GM11168 (cell line): ENCODE results near the gene REXO5.
"Not testable (repeated sequence)": the region's sequence is repeated elsewhere in the genome, so short reads cannot be mapped to it uniquely, and the experiment has no call there.

Experiments used
- in situ Hi-C: fragments of 300-500 bp; cut with MboI; formaldehyde crosslinking; loops from one replicate; pipeline ENCODE4 v1.12.0; 2022; ENCODE audit warnings: low sequenced_read_pairs; ENCODE audit not compliant: unreplicated experiment

REXO5 gene

DNA sequence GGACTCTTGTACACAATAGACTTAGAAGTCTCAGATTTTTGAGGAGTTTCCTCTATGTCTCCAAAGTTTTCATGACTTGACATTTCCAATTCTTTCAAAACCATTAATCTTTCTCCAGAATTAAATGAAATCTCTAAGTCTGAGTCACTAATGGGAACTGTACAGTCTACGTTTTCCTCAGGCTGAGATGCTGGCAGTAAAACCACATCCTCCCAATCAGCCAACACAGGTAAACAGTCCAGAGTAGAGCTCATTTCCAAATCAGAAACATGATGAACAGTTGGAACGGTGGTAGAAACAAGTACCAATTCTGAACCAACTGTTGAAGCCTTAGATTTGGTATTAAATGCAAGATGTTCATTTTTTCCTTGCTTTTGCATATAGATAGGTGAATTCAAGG is 8.0 kb upstream of the REXO5 start:
- in situ Hi-C loops = no loop called here

GRCh38 chr16:20799599-20799998 is 6.7 kb upstream of the REXO5 start:
- in situ Hi-C loops = no loop called here

GRCh38 chr16:20801278-20801677 is 5.0 kb upstream of the REXO5 start:
- in situ Hi-C loops = no loop called here

GRCh38 chr16:20803192-20803560 is 3.2 kb upstream of the REXO5 start:
- in situ Hi-C loops = no loop called here

DNA sequence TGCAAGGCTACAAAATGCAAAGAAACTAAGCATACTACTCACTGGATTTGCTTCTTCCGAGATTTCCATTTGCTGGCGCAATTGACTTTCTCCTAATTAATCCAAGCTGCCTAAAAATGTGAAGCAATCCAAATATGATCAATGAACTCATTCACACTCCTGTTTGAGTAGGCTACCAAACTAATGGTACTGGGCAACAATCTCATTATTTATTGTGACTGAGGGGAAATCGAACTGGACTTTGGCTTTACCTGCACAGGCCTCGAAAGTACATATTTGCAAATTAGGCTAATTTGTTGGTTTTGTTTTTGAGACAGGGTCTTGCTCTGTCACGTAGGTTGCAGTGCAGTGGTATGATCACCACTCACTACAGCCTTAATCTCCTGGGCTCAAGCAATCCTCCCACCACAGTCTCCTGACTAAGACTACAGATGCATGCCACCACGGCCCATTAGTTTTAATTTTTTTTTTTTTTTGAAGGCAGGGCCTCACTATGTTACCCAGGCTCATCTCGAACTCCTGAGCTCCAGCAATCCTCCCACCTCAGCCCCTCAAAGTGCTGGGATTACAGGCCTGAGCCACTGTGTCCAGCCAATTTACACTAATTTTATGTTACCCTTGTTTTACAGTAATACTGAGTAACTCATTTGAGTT is 2.6 kb upstream of the REXO5 start:
- in situ Hi-C loops = no loop called here

DNA sequence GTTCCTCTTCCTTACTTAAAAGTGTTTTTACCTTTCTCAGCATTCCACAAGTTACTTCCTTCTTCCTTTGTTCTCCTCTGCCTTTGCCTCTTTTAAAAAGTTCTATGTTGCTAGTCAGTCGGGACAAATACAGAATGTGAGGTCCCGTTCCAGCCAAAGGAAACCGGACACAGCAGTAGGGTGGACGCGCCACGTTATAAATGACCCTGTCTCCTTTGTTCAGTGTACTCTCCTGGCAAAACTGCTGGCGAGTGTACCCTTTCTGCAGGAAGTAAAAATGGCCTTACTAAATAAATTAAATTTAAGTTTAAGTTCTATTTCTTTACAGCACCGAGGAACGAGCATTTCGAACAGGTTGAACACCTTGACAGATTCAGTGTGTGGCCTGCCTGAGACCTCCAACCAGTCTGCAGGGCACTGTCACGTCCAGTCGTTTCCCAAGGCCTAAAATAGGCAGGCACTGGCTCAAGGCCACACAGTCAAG is 601 bp upstream of the REXO5 start:
- in situ Hi-C loops = not testable (repeated sequence)

GRCh38 chr16:20807862-20808261 is 1.5 kb downstream of the REXO5 start:
- in situ Hi-C loops = no loop called here

DNA sequence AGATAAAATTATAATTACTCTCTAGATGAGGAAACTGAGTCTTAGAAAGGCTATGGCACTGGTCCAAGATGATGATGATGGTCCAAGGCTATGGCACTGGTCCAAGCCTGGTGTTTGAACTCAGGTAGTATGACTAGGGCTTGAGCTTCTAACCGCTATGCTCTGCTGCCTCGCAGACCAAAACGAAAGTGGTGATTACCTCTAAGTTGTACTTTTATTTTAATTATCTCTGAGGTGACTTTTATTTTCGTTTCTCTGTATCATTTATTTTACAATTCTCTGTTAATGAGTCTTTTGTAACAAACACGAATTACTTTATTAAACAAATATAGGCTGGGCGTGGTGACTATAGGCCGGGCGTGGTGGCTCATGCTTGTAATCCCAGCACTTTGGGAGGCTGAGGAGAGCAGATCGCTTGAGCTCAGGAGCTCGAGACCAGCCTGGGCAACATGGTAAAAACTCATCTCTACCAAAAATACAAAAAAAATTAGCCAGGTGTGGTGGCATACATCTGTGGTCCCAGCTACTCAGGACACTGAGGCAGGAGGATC is 5.6 kb downstream of the REXO5 start:
- in situ Hi-C loops = no loop called here

- in situ Hi-C loops = no loop called here
Measured at GRCh38 chr16:20812510-20812909, 6.2 kb downstream of the REXO5 start.

DNA sequence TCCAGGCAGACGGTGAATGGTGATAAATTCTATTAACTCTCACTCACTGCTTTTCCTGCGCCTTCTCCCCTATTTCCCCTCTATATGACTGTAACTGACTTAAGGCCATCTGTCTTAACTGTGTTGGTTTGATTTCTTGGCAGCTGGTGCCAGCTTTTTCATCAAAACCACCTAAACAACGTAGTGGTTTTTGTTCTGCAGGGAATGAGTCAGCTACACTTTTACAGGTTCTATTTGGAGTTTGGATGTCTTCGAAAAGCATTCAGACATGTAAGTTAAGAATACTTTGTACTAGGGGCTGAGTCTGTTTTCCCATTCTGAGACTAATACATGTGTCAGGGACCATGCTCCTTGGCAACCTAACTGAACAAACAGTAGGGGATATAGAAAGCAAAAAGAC is 8.5 kb downstream of the REXO5 start:
- in situ Hi-C loops = no loop called here

GRCh38 chr16:20818929-20819585 is 12.7 kb downstream of the REXO5 start:
- in situ Hi-C loops = no loop called here

GRCh38 chr16:20821682-20822081 is 15.4 kb downstream of the REXO5 start:
- in situ Hi-C loops = no loop called here

- in situ Hi-C loops = no loop called here
Measured at GRCh38 chr16:20822521-20823325, 16.4 kb downstream of the REXO5 start.

- in situ Hi-C loops = no loop called here
Measured at GRCh38 chr16:20826039-20826566, 19.8 kb downstream of the REXO5 start.

- in situ Hi-C loops = no loop called here
Measured at GRCh38 chr16:20829536-20829935, 23.2 kb downstream of the REXO5 start.

DNA sequence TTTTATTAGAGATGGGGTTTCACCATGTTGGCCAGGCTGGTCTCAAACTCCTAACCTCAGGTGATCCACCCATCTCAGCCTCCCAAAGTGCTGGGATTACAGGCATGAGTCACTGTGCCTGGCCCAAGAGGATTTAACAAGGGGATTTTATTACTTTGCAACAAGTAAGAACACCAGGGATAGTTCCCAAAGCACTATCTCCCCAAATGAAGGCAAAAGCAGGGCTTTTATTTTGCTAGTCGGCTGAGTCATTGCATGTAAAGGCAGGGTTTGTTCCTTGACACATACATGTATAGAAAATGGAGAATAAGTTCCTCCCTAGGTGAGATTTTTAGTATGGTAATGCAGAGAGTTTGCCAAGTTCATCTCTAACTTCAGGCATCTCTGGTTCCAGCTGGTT is 24.0 kb downstream of the REXO5 start:
- in situ Hi-C loops = no loop called here

DNA sequence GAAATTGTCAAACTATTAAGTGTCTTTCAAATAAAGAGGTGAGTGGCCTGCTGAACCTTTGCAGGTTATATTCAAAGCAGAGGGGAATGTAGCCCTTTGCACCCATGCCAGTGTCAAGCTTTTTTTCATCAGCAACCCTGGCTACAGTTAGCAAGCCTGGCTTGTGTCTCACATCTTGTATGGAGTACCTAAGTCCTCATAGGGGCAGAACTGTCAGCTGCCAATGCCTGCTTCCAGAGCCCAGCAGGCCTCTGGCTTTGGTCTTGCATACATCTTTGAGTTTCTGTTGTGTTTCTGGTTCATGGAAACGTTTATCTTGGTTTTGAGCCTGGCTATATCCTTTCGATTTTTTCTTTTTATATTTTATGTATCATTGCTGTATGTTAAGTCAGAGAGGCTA is 26.8 kb downstream of the REXO5 start:
- in situ Hi-C loops = no loop called here

DNA sequence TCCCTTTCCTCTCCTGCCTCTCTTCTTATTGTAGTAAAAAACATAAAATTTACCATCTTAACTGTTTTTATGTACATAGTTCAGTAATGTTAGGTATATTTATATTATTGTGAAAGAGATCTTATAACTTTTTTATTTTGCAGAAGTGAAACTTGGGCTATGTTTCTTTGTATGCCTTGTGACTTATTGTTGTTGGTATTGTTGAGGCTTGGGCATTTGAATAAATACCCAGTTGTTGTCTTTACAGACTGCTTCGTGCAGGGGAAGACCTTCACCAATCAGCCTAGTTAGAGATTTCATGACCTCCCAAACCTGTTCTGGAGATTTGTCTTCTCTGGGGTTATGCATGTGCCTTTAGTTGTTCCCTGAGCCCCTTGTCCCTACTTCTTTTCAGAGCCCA is 31.9 kb downstream of the REXO5 start:
- in situ Hi-C loops = no loop called here

DNA sequence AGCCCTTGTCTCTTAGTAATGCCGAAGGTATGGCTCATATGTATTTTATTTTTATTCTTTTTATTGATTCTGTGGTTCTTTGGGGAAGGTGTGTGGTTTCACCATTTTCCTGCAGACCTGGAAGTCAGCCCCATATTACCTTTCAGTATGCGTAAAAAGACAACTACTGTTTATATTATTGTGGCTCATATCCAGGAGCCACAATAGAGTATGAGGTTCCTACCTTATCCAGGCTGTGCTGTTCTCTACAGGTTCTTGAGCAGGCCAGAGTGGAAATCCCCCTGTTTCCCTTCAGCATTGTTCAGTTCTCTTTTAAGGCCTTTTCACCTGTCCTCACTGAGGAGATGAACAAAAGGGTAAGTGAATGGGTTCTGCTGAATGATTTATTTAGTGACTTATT is 33.2 kb downstream of the REXO5 start:
- in situ Hi-C loops = no loop called here

GRCh38 chr16:20844054-20844453 is 37.7 kb downstream of the REXO5 start:
- in situ Hi-C loops = no loop called here

- in situ Hi-C loops = no loop called here
Measured at GRCh38 chr16:20844588-20844987, 38.3 kb downstream of the REXO5 start.
